H9 (cell line): ENCODE results near the gene CDC25C. TPM values are rescaled to one million over a fixed set of nuclear protein-coding genes. Genes with fewer than 3 reads are reported as not detected.

Experiments
- DNase-seq: peaks from one replicate; pipeline ENCODE4 v3.0.0-alpha.2; 2017
- H2AFZ ChIP-seq: one replicate; pipeline ENCODE4 v1.6.1; 2013; ENCODE audit warnings: mild to moderate bottlenecking, low read length, control low read depth, moderate library complexity
- H2AK5ac ChIP-seq: 2 replicates; pipeline ENCODE4 v1.6.1; 2013; ENCODE audit warnings: low read length, control low read depth, mixed read lengths; ENCODE audit not compliant: insufficient read length
- H2BK120ac ChIP-seq: one replicate; pipeline ENCODE4 v1.6.1; 2013; ENCODE audit warnings: low read depth, mild to moderate bottlenecking, low read length, control low read depth, inconsistent platforms; ENCODE audit not compliant: poor library complexity, severe bottlenecking
- H2BK12ac ChIP-seq: 2 replicates; pipeline ENCODE4 v1.6.1; 2013; ENCODE audit warnings: low read length, control low read depth, mixed read lengths, low read depth; ENCODE audit not compliant: insufficient read length
- H2BK15ac ChIP-seq: 2 replicates; pipeline ENCODE4 v1.6.1; 2013; ENCODE audit warnings: low read depth, low read length, control low read depth
- H2BK20ac ChIP-seq: one replicate; pipeline ENCODE4 v1.6.1; 2013; ENCODE audit warnings: low read depth, mild to moderate bottlenecking, low read length, control low read depth, inconsistent platforms; ENCODE audit not compliant: poor library complexity, severe bottlenecking
- H2BK5ac ChIP-seq: 2 replicates; pipeline ENCODE4 v1.6.1; 2013; ENCODE audit warnings: low read length, control low read depth, mixed read lengths; ENCODE audit not compliant: insufficient read length
- H3K14ac ChIP-seq: 2 replicates; pipeline ENCODE4 v1.6.1; 2013; ENCODE audit warnings: low read length, control low read depth; ENCODE audit not compliant: insufficient read depth
- H3K18ac ChIP-seq: 2 replicates; pipeline ENCODE4 v1.6.1; 2013; ENCODE audit warnings: low read depth, mild to moderate bottlenecking, mixed read lengths, low read length, control low read depth; ENCODE audit not compliant: insufficient read length
- H3K23ac ChIP-seq: 2 replicates; pipeline ENCODE4 v1.6.1; 2013; ENCODE audit warnings: low read length, control low read depth, mixed read lengths, low read depth; ENCODE audit not compliant: insufficient read length
- H3K23me2 ChIP-seq: 2 replicates; pipeline ENCODE4 v1.6.1; 2013; ENCODE audit warnings: low read depth, mild to moderate bottlenecking, mixed read lengths, low read length, control low read depth; ENCODE audit not compliant: insufficient read length, poor library complexity, severe bottlenecking
- H3K27ac ChIP-seq: 2 replicates; pipeline ENCODE4 v1.5.1; 2013; ENCODE audit warnings: low read length, control low read depth, mixed read lengths, low read depth; ENCODE audit not compliant: insufficient read length
- H3K27me3 ChIP-seq: 2 replicates; pipeline ENCODE4 v1.6.1; 2013; ENCODE audit warnings: low read length, control low read depth, inconsistent platforms; ENCODE audit not compliant: insufficient read depth
- H3K4ac ChIP-seq: 2 replicates; pipeline ENCODE4 v1.6.1; 2013; ENCODE audit warnings: low read depth, mild to moderate bottlenecking, control low read depth, inconsistent platforms, low read length, moderate library complexity
- H3K4me1 ChIP-seq: 2 replicates; pipeline ENCODE4 v1.6.1; 2013; ENCODE audit warnings: low read length, control low read depth, inconsistent platforms; ENCODE audit not compliant: insufficient read depth
- H3K4me2 ChIP-seq: 2 replicates; pipeline ENCODE4 v1.6.1; 2013; ENCODE audit warnings: low read length, control low read depth, mixed read lengths; ENCODE audit not compliant: insufficient read length, insufficient read depth
- H3K56ac ChIP-seq: 2 replicates; pipeline ENCODE4 v1.6.1; 2013; ENCODE audit warnings: low read depth, mild to moderate bottlenecking, mixed read lengths, low read length, control low read depth; ENCODE audit not compliant: insufficient read length
- H3K79me1 ChIP-seq: 2 replicates; pipeline ENCODE4 v1.6.1; 2013; ENCODE audit warnings: low read depth, mild to moderate bottlenecking, moderate library complexity, low read length, control low read depth, inconsistent platforms; ENCODE audit not compliant: insufficient read depth, poor library complexity, severe bottlenecking
- H3K79me2 ChIP-seq: 2 replicates; pipeline ENCODE4 v1.6.1; 2013; ENCODE audit warnings: low read length, control low read depth, inconsistent platforms; ENCODE audit not compliant: insufficient read depth
- H3K9ac ChIP-seq: 2 replicates; pipeline ENCODE4 v1.6.1; 2013; ENCODE audit warnings: low read length, control low read depth, mixed read lengths; ENCODE audit not compliant: insufficient read length; ENCODE audit errors: extremely low read depth
- H3K9me3 ChIP-seq: one replicate; pipeline ENCODE4 v1.6.1; 2013; ENCODE audit warnings: low read depth, low read length, inconsistent platforms; ENCODE audit not compliant: control insufficient read depth
- H3T11ph ChIP-seq: one replicate; pipeline ENCODE4 v1.6.1; 2013; ENCODE audit warnings: mild to moderate bottlenecking, low read length, control low read depth, inconsistent platforms
- H4K20me1 ChIP-seq: one replicate; pipeline ENCODE4 v1.6.1; 2013; ENCODE audit not compliant: control insufficient read depth, insufficient read length, insufficient read depth
- H4K5ac ChIP-seq: 2 replicates; pipeline ENCODE4 v1.6.1; 2013; ENCODE audit warnings: low read depth, mild to moderate bottlenecking, mixed read lengths, low read length, control low read depth; ENCODE audit not compliant: insufficient read length
- H4K8ac ChIP-seq: replicated peaks from 2 replicates; pipeline ENCODE4 v1.6.1; 2013; ENCODE audit warnings: low read length, control low read depth, mixed read lengths, low read depth; ENCODE audit not compliant: insufficient read length
- H4K91ac ChIP-seq: 2 replicates; pipeline ENCODE4 v1.6.1; 2013; ENCODE audit warnings: low read depth, mild to moderate bottlenecking, moderate library complexity, mixed read lengths, low read length, control low read depth; ENCODE audit not compliant: insufficient read length
- H3K27ac Mint-ChIP-seq, 3 experiments: 2 replicates in 2 of 3; 3 replicates in 1 of 3; pipeline ENCODE4 v1.8.0; 2020 to 2021; ENCODE audit warnings: mixed read lengths in 3 of 3, mild to moderate bottlenecking in 1 of 3, moderate library complexity in 1 of 3
- H3K27me3 Mint-ChIP-seq: 2 replicates; pipeline ENCODE4 v1.8.0; 2021; ENCODE audit warnings: low read depth, mild to moderate bottlenecking, moderate library complexity, mixed read lengths
- H3K36me3 Mint-ChIP-seq, 3 experiments: 2 replicates in 2 of 3; 3 replicates in 1 of 3; pipeline ENCODE4 v1.8.0; 2020 to 2021; ENCODE audit warnings: low read depth in 3 of 3, mixed read lengths in 3 of 3; ENCODE audit not compliant: insufficient read depth in 1 of 3
- H3K4me1 Mint-ChIP-seq, 2 experiments: 2 replicates each; pipeline ENCODE4 v1.8.0; 2020; ENCODE audit warnings: mixed read lengths in 2 of 2
- H3K4me3 Mint-ChIP-seq, 2 experiments: 2 replicates in 1 of 2; 3 replicates in 1 of 2; pipeline ENCODE4 v1.8.0; 2020 to 2021; ENCODE audit warnings: mild to moderate bottlenecking in 2 of 2, mixed read lengths in 2 of 2, moderate library complexity in 1 of 2
- H3K9me3 Mint-ChIP-seq, 2 experiments: 2 replicates in 1 of 2; 3 replicates in 1 of 2; pipeline ENCODE4 v1.8.0; 2020; ENCODE audit warnings: mild to moderate bottlenecking in 2 of 2, mixed read lengths in 2 of 2, moderate library complexity in 1 of 2
- CTCF ChIP-seq: fragments of 200-600 bp; sonication (generic); conservative IDR thresholded peaks from 3 replicates; pipeline ENCODE4 v1.8.0; 2021; ENCODE audit warnings: antibody characterized with exemption, mild to moderate bottlenecking
- WGBS: extraction: QIAGEN DNeasy Blood & Tissue Kit; methylation state at CpG from one replicate; pipeline ENCODE4 v1.1.7; 2013; ENCODE audit warnings: missing lambda C conversion rate, low lambda C conversion rate, mixed read lengths; ENCODE audit not compliant: insufficient read length; ENCODE audit errors: extremely low coverage; 5-methylcytosine and 5-hydroxymethylcytosine counted together
- total RNA-seq: library from RNA; stranded (reverse); gene quantifications from 2 replicates; pipeline ENCODE4 v1.2.1, GENCODE V29; 2021

The CDC25C gene
- total RNA-seq, 1 experiment from 2014 or later = 22.8 TPM

- Histone ChIP-seq H3K79me1 (no peaks in the 10 kb centered on the region), H3K27ac (no peak overlapping the region), H3K14ac (no peak overlapping the region), H3K27me3 (peaks cover 6% of the 10 kb centered on the region; the same call in 1 of the 2 replicates), H3K9ac (no peak overlapping the region), H2BK5ac (no peak overlapping the region), H4K5ac (no peak overlapping the region), H3K23ac (no peak overlapping the region), H2BK15ac (no peak overlapping the region), H2BK120ac (no peak overlapping the region), H3K4ac (no peak overlapping the region), H3K23me2 (peaks cover 4% of the 10 kb centered on the region), H3K9me3 (no peaks in the 10 kb centered on the region), H2BK20ac (no peak overlapping the region), H3K56ac (no peak overlapping the region), H3K4me2 (no peak overlapping the region), H4K20me1 (no peaks in the 10 kb centered on the region), H3K4me1 (no peaks in the 10 kb centered on the region), H2BK12ac (no peak overlapping the region), H2AK5ac (no peak overlapping the region), H4K8ac (no peak overlapping the region), H4K91ac (no peak overlapping the region), H3K79me2 (no peaks in the 10 kb centered on the region), H3K18ac (no peak overlapping the region), H3T11ph (no peak overlapping the region), H2AFZ (no peak overlapping the region)
- no peak for TF ChIP-seq CTCF
- Mint-ChIP-seq H3K9me3 (no peaks in the 10 kb centered on the region), H3K4me3 (peak overlapping the region in 1 of 2 experiments; percentile 80; a peak in 2 of 5 replicates), H3K36me3 (no peaks in the 10 kb centered on the region), H3K27me3 (peaks cover 41% of the 10 kb centered on the region), H3K4me1 (peaks cover 16% of the 10 kb centered on the region in 2 experiments), H3K27ac (no peak overlapping the region; a peak in 1 of 7 replicates)
- no CpG with 5 or more reads among the region's 3 CpGs for WGBS
- DNase-seq = no peak
These were observed 56.2 kb downstream of the CDC25C start for GRCh38 chr5:138275379-138275782.
